ENCODE measurements around the gene HNRNPR.

Gene HNRNPR

GRCh38 chr1:23344111-23344986 lies at the start of gene HNRNPR:
Gene HNRNPR (minus strand): TSS chr1:23344284. CDS start chr1:23341008, 3,276 bp downstream.
- TF ChIP-seq CTCF (conservative IDR thresholded peaks at IDR 0.05), result no peak; the same call in 1 of the 2 replicates
- peak within 1 kb of the TSS; percentile 98 for H3K27ac ChIP-seq

GRCh38 chr1:23393706-23394105 lies 49.6 kb upstream of the HNRNPR start:
- no peak overlapping the region for H3K27ac ChIP-seq
- TF ChIP-seq CTCF (conservative IDR thresholded peaks at IDR 0.05), result no peak

- TF ChIP-seq CTCF (conservative IDR thresholded peaks at IDR 0.05), result no peak
Measured at GRCh38 chr1:23392125-23392855, 48.2 kb upstream of the HNRNPR start.

GRCh38 chr1:23389837-23390321 lies 45.8 kb upstream of the HNRNPR start:
- no peak for TF ChIP-seq CTCF (conservative IDR thresholded peaks at IDR 0.05)

More at GRCh38 chr1:23392125-23392855, 48.2 kb upstream of the HNRNPR start:
- H3K27ac ChIP-seq, result 0 out of 2 replicates have a peak overlapping the region, but pooled peaks have one; percentile 14

GRCh38 chr1:23387494-23387893 lies 43.4 kb upstream of the HNRNPR start:
- H3K27ac ChIP-seq, result no peak overlapping the region
- TF ChIP-seq CTCF (conservative IDR thresholded peaks at IDR 0.05), result no peak

More at GRCh38 chr1:23389837-23390321, 45.8 kb upstream of the HNRNPR start:
- H3K27ac ChIP-seq, result no peak overlapping the region

GRCh38 chr1:23385119-23385621 lies 41.1 kb upstream of the HNRNPR start:
- no peak overlapping the region for H3K27ac ChIP-seq
- no peak for TF ChIP-seq CTCF (conservative IDR thresholded peaks at IDR 0.05)

All from VCaP (cell line).